Stimulated activated CD4-positive, alpha-beta T cell treated with anti-CD3 and anti-CD28 coated beads, TNF-alpha, amount 100 ng/mL, for 4 hours (primary cell): Measurements from ENCODE around the gene SEPTIN1.

Experiments used
- DNase-seq, 3 experiments: peaks; one replicate each; pipeline ENCODE4 v3.0.0-alpha.2; 2020; ENCODE audit warnings: low read depth in 3 of 3

The SEPTIN1 gene

GRCh38 chr16:30377050-30377811 is 5.1 kb downstream of the SEPTIN1 start:
- DNase-seq: no peak

- no peak for DNase-seq
These were observed 5.9 kb downstream of the SEPTIN1 start for GRCh38 chr16:30376461-30376902.

GRCh38 chr16:30375864-30376263 is 6.5 kb downstream of the SEPTIN1 start:
- DNase-seq: no peak

GRCh38 chr16:30374538-30374937 is 7.8 kb downstream of the SEPTIN1 start, which contains the start of gene MYL11:
Gene MYL11, plus strand, starts transcription at chr16:30374802. Its CDS starts 56 bp downstream, at chr16:30374858.
- DNase-seq: no peak

- DNase-seq: no peak
These were observed 9.6 kb downstream of the SEPTIN1 start for GRCh38 chr16:30372725-30373124.

- DNase-seq: no peak
These were observed 10.2 kb downstream of the SEPTIN1 start for GRCh38 chr16:30372038-30372712.

GRCh38 chr16:30371248-30371816 is 11.0 kb downstream of the SEPTIN1 start:
- DNase-seq: no peak

- DNase-seq: peak; percentile 91 to 99 (median 97)
These were observed 11.7 kb downstream of the SEPTIN1 start, which contains the start of gene TBC1D10B for GRCh38 chr16:30370456-30371247. Gene TBC1D10B, minus strand, starts transcription at chr16:30370494. Its CDS starts 311 bp downstream, at chr16:30370183.

GRCh38 chr16:30369938-30370455 is 12.4 kb downstream of the SEPTIN1 start:
- DNase-seq: no peak

GRCh38 chr16:30369091-30369937 is 13.0 kb downstream of the SEPTIN1 start:
- DNase-seq: no peak

GRCh38 chr16:30368792-30369090 is 13.6 kb downstream of the SEPTIN1 start:
- no peak for DNase-seq

GRCh38 chr16:30368122-30368791 is 14.1 kb downstream of the SEPTIN1 start:
- DNase-seq: no peak

GRCh38 chr16:30367349-30368009 is 14.9 kb downstream of the SEPTIN1 start:
- no peak for DNase-seq

GRCh38 chr16:30366511-30366910 is 15.8 kb downstream of the SEPTIN1 start:
- DNase-seq: no peak

GRCh38 chr16:30365200-30365599 is 17.2 kb downstream of the SEPTIN1 start:
- DNase-seq: no peak

GRCh38 chr16:30361180-30361579 is 21.2 kb downstream of the SEPTIN1 start:
- no peak for DNase-seq

GRCh38 chr16:30359871-30360170 is 22.5 kb downstream of the SEPTIN1 start:
- no peak for DNase-seq

GRCh38 chr16:30358990-30359870 is 23.1 kb downstream of the SEPTIN1 start:
- DNase-seq: no peak

- no peak for DNase-seq
These were observed 23.8 kb downstream of the SEPTIN1 start for GRCh38 chr16:30358577-30358936.
